Stimulated activated naive CD8-positive, alpha-beta T cell treated with anti-CD3 and anti-CD28 coated beads, Interleukin-15, Interleukin-2, amounts not matched to agents 100 ng/mL and 50 ng/mL, for 24 hours (primary cell): Measurements from ENCODE around the gene RCOR1.

Experiments
- H3K27ac Mint-ChIP-seq: one replicate; pipeline ENCODE4 v1.8.0; 2021; ENCODE audit warnings: mild to moderate bottlenecking, mixed read lengths
- H3K27me3 Mint-ChIP-seq: one replicate; pipeline ENCODE4 v1.8.0; 2021; ENCODE audit warnings: mixed read lengths
- H3K36me3 Mint-ChIP-seq: one replicate; pipeline ENCODE4 v1.8.0; 2021; ENCODE audit warnings: low read depth, mixed read lengths
- H3K4me1 Mint-ChIP-seq: one replicate; pipeline ENCODE4 v1.8.0; 2021; ENCODE audit warnings: low read depth, mixed read lengths
- H3K4me3 Mint-ChIP-seq: one replicate; pipeline ENCODE4 v1.8.0; 2021; ENCODE audit warnings: mild to moderate bottlenecking, mixed read lengths
- H3K9me3 Mint-ChIP-seq: one replicate; pipeline ENCODE4 v1.8.0; 2021; ENCODE audit warnings: mixed read lengths

The RCOR1 gene

DNA sequence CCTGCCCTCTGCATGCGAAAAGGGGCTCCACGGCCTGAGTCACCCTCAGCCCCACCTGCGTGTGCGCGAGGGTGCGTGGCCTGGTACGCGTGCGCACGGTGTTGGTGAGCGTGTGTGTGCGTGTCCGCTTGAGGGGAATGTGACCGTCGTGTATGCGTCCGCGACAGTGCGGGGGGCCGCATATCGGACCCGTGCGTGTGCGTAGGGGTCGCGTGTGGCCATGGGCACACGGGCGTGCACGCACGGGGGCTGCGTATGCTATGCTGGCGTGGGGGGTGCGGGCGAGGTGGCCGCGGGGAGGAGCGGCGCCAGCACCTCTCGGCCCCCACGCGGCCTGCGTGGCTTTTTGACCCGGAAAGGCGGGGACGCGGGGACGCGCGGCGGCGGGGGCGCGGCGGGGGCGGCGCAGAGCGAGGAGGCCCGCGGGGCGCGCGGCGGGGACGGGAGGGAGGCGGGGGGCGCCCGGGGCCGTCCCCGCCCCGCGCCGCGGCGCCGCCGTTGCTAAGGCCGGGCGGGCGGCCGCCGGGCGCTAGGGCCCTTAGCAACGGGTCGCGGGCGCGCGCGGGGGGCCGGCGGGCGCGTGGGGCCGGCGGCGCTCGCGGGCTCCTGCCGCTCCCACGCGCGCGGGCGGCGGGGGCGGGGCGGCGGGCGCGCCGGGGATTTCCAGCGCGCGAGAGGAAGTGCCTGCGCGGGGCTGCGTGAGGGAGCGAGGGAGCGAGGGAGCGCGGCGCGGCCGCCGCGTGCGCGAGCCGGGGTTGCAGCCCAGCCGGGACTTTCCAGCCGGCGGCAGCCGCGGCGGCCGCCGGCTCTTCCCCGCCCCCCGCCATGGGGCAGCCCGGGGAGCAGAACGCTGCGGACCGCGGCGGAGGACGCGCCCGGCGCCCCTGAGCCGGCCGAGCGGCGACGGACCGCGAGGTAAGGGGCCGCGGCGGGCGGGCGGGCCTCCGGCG lies 184.6 kb downstream of the RCOR1 start, which contains the start of gene TRAF3:
TRAF3 (plus strand) TSS at position 689 of the 950 bp plus-strand sequence. CDS start 92,753 bp downstream, outside the sequence.
- Mint-ChIP-seq H3K9me3 (no peaks in the 10 kb centered on the region), H3K36me3 (peaks cover 29% of the 10 kb centered on the region), H3K27me3 (no peaks in the 10 kb centered on the region), H3K4me3 (peak within 1 kb of the TSS; percentile 92), H3K27ac (peak within 1 kb of the TSS; percentile 96), H3K4me1 (peaks cover 61% of the 10 kb centered on the region)

DNA sequence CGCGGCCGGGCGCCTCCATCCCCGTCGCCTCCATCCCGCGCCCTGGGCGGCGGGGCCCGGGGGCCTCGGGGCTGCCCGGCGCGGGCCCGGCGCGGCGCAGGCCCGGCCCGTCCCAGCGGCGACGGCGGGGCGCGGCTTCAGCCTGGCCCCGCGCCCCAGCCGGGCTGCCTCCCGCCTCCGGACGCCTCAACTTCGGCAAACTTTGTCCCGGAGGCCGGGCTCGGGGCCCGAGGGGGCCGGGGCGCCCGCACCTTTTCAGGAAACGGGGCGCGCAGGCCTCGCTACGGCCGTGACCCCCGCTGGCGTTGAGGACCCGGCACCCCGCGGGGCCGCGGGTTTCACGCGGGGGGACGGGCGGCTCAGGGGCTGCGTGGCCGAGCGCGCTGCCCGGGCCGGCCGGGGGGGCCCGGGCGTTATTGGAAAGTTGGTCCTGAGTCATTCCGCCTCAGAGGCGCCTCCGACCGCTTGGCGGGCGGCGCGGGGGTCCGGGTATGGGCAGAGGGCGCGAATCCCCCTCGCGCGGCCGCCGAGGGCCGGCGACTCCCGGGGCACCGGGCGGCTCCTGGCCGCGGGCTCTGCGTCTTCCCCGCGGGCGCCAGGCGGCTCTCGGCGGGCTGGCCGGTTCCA lies 185.4 kb downstream of the RCOR1 start:
- H3K36me3 Mint-ChIP-seq: peaks cover 34% of the 10 kb centered on the region

DNA sequence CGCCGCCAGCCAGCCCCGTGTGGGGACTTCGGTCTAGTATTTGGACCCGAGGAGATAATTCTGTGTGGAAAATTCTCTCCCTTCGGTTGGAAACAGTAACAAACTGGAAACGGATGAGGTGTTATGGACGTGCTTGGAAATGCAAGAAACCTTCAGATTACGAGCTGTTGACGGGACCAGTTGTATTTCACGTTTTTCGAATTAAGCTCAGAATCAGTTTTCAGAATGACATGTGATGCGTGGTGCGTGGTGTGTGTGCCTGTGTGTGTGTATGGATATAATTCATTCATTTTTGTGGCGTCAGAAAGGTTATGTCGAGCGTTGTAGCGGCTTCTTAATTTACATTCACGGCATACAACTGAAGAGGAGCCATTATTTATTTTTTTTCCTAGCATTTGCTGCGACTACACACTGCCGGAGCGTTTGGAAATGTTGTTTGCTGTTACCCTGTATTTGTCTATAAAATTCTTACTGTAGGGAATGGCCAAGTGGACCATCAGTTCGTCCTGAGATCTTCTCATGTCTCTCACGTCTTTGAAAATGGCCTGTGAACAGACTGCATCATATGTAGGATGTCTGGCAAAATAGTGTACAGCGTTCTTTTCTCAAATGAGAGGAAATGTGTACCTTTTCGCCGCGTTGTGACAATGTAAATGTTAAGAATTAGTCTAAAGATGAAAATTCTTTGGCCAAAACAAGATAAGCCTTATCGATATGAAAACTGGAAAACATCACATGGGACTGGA lies 186.1 kb downstream of the RCOR1 start:
- H3K27me3 Mint-ChIP-seq: no peaks in the 10 kb centered on the region
- H3K36me3 Mint-ChIP-seq: peaks cover 37% of the 10 kb centered on the region
- H3K9me3 Mint-ChIP-seq: no peaks in the 10 kb centered on the region
- H3K4me3 Mint-ChIP-seq: peak overlapping the region; percentile 92
- H3K27ac Mint-ChIP-seq: peak overlapping the region; percentile 96
- peaks cover 69% of the 10 kb centered on the region for H3K4me1 Mint-ChIP-seq

More for the DNA sequence above, 185.4 kb downstream of the RCOR1 start:
- no peaks in the 10 kb centered on the region for H3K27me3 Mint-ChIP-seq
- no peaks in the 10 kb centered on the region for H3K9me3 Mint-ChIP-seq
- peak overlapping the region; percentile 96 for H3K27ac Mint-ChIP-seq
- H3K4me1 Mint-ChIP-seq: peaks cover 67% of the 10 kb centered on the region
- peak overlapping the region; percentile 92 for H3K4me3 Mint-ChIP-seq

DNA sequence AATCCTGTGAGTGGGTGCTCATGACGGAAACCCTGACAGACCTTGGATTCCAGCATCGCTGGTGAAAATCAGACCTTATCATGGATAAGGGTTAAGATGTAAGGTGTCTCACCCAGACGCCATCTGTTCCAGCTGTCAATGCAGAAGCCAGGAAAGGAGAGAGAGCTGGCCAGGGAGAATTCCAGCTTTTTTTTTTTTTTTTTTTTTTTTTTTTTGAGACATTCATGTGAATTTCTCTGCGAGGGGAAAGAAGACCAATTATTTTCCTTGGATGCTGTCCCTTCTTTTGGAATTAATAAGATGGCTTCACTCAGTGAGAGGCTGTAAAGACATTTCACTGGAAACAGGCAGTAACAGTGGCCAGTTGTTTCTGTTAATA lies 186.6 kb downstream of the RCOR1 start:
- Mint-ChIP-seq H3K27me3 (no peaks in the 10 kb centered on the region), H3K4me1 (peaks cover 73% of the 10 kb centered on the region), H3K4me3 (peak overlapping the region; percentile 92), H3K27ac (peak overlapping the region; percentile 96), H3K36me3 (peaks cover 37% of the 10 kb centered on the region), H3K9me3 (no peaks in the 10 kb centered on the region)

DNA sequence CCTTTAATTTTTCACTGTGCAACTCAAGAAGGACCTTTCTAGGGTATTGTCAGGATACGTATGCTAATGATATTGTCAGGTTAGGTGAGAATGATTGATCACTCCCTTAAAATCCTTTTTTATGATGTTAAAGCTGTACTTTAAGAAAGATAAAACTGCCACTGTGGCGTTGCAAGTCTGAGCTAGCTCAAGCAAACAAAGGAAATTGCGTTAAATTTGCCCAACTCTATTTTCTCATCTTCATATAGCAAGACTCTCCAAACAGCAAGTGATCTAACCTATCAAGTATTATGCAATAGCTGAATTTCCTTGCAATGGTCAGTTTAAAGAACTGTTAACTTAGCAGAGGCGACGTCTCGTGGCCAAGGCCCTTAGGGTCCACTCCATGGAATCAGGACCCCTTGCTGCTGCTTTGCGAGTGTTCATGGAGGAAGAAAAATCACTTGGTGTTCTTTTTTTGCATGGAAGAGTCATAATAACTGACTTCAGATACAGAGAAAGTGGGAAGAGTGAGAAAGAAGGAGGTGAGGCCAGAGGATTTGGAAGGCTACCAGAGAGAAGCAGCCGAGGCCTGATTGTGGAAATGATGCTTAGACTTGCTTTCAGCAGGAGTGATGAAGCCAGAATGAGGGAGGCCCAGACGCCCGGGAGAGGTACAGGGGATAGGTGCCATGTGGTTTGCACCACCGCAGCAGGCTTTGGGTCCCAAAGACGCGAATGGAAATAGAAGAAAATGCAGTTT lies 187.3 kb downstream of the RCOR1 start:
- Mint-ChIP-seq H3K4me3 (peak overlapping the region; percentile 92), H3K4me1 (peaks cover 71% of the 10 kb centered on the region), H3K9me3 (no peaks in the 10 kb centered on the region), H3K27me3 (no peaks in the 10 kb centered on the region), H3K36me3 (peaks cover 40% of the 10 kb centered on the region), H3K27ac (peak overlapping the region; percentile 96)
